Frontal cortex (tissue), 4 donors: ENCODE measurements around the gene DNM3. TPM values are rescaled to one million over a fixed set of nuclear protein-coding genes. Genes with fewer than 3 reads are reported as not detected.

ENCODE experiments used
- DNase-seq, 2 donors: peaks; one replicate each; pipeline ENCODE4 v3.0.0; 2012; ENCODE audit warnings: low spot score in 2 of 2
- FAIRE-seq: peaks from 2 replicates; lab custom pipeline; 2012; peaks lifted over from hg19 to GRCh38; lab: Jason Lieb, UNC
- total RNA-seq: library from RNA; depleted of rRNA; stranded (reverse); fragments of >200 nt; gene quantifications from one replicate; pipeline ENCODE4 v1.2.3, GENCODE V29; 2014
- donor health status: control.
- donor health status: control.
- donor health status: control.

Gene DNM3
- total RNA-seq, 1 donor from 2014 or later, result 76.2 TPM

GRCh38 chr1:171911506-171911905 is 70.2 kb downstream of the DNM3 start:
- DNase-seq (no peak), FAIRE-seq (no peak)

GRCh38 chr1:171912509-171913175 is 71.3 kb downstream of the DNM3 start:
- DNase-seq (no peak), FAIRE-seq (no peak)

- FAIRE-seq (peak; percentile 78), DNase-seq (peak in 1 of 2 donors; percentile 21)
Measured at GRCh38 chr1:171913385-171913784, 72.1 kb downstream of the DNM3 start.

GRCh38 chr1:171916315-171916771 is 75.0 kb downstream of the DNM3 start:
- DNase-seq (no peak), FAIRE-seq (no peak)

GRCh38 chr1:171917331-171917730 is 76.0 kb downstream of the DNM3 start:
- DNase-seq (no peak), FAIRE-seq (no peak)

GRCh38 chr1:171919891-171920887 is 78.9 kb downstream of the DNM3 start:
- no peak for FAIRE-seq

GRCh38 chr1:171922999-171923398 is 81.7 kb downstream of the DNM3 start:
- no peak for FAIRE-seq
- DNase-seq, result no peak

More at GRCh38 chr1:171919891-171920887, 78.9 kb downstream of the DNM3 start:
- DNase-seq, result no peak

GRCh38 chr1:171929121-171929520 is 87.8 kb downstream of the DNM3 start:
- no peak for FAIRE-seq
- no peak for DNase-seq

- no peak for FAIRE-seq
- no peak for DNase-seq
Measured at GRCh38 chr1:171931752-171932151, 90.5 kb downstream of the DNM3 start.

- DNase-seq (no peak), FAIRE-seq (no peak)
Measured at GRCh38 chr1:171934664-171935063, 93.4 kb downstream of the DNM3 start.

- FAIRE-seq, result no peak
- no peak for DNase-seq
Measured at GRCh38 chr1:171935086-171935485, 93.8 kb downstream of the DNM3 start.

GRCh38 chr1:171935664-171936063 is 94.4 kb downstream of the DNM3 start:
- no peak for FAIRE-seq
- no peak for DNase-seq

GRCh38 chr1:171937938-171938337 is 96.6 kb downstream of the DNM3 start:
- DNase-seq (no peak), FAIRE-seq (no peak)

- no peak for DNase-seq
- no peak for FAIRE-seq
Measured at GRCh38 chr1:171939740-171940139, 98.4 kb downstream of the DNM3 start.

GRCh38 chr1:171940368-171940767 is 99.1 kb downstream of the DNM3 start:
- DNase-seq (no peak), FAIRE-seq (no peak)

- no peak for DNase-seq
- no peak for FAIRE-seq
Measured at GRCh38 chr1:171941920-171942319, 100.6 kb downstream of the DNM3 start.

- DNase-seq, result no peak
- FAIRE-seq, result peak; percentile 37
Measured at GRCh38 chr1:171943973-171944561, 102.8 kb downstream of the DNM3 start.

GRCh38 chr1:171948511-171948910 is 107.2 kb downstream of the DNM3 start:
- DNase-seq (no peak), FAIRE-seq (no peak)

- FAIRE-seq, result no peak
- no peak for DNase-seq
Measured at GRCh38 chr1:171949316-171949715, 108.0 kb downstream of the DNM3 start.

- DNase-seq (no peak), FAIRE-seq (no peak)
Measured at GRCh38 chr1:171953835-171954234, 112.5 kb downstream of the DNM3 start.
